ENCODE data around the gene AGO4.

Gene AGO4

DNA sequence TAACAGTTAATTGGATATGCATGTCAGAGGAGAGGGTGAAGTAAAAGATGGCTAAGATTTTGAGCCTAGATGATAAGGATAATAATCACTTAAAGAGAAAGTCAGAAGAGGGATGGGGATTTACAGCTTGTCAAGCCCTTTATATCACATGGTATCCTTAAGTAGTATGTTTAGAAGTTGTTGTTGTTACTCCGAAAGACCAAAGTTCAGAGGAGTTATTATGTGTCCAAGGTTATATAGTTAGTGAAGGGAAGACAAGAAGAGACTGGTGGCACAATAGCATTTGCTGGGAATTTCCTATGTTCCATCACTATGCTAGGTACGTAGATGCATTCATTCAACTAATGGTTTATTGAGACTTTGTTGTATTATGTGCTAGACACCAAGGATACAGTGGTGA lies 44.4 kb downstream of the AGO4 start:
- no peaks in the 10 kb centered on the region for H4K20me1 ChIP-seq (ENCODE audit: insufficient read depth, low read length)
- no peaks in the 10 kb centered on the region for H3K36me3 ChIP-seq (replicated peaks; ENCODE audit: insufficient read depth, low read length)
- no peaks in the 10 kb centered on the region for H3K4me1 ChIP-seq (ENCODE audit: low read length)
- no peaks in the 10 kb centered on the region for H3F3A ChIP-seq (ENCODE audit: insufficient read depth, low read length)
- H3K27me3 ChIP-seq (replicated peaks; ENCODE audit: insufficient read depth, low read length): no peaks in the 10 kb centered on the region
- no peaks in the 10 kb centered on the region for H3K79me2 ChIP-seq (ENCODE audit: low read length)
- TF ChIP-seq, protein P1, sequence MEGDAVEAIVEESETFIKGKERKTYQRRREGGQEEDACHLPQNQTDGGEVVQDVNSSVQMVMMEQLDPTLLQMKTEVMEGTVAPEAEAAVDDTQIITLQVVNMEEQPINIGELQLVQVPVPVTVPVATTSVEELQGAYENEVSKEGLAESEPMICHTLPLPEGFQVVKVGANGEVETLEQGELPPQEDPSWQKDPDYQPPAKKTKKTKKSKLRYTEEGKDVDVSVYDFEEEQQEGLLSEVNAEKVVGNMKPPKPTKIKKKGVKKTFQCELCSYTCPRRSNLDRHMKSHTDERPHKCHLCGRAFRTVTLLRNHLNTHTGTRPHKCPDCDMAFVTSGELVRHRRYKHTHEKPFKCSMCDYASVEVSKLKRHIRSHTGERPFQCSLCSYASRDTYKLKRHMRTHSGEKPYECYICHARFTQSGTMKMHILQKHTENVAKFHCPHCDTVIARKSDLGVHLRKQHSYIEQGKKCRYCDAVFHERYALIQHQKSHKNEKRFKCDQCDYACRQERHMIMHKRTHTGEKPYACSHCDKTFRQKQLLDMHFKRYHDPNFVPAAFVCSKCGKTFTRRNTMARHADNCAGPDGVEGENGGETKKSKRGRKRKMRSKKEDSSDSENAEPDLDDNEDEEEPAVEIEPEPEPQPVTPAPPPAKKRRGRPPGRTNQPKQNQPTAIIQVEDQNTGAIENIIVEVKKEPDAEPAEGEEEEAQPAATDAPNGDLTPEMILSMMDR (IDR thresholded peaks at IDR 0.05; ENCODE audit: low read length): no peak
- no peak for TF ChIP-seq EZH2 (optimal IDR thresholded peaks at IDR 0.05; ENCODE audit: low read depth, low read length)
- TF ChIP-seq EZH2phosphoT487 (IDR thresholded peaks at IDR 0.05; ENCODE audit: low read length): no peak
- no peak overlapping the region for H3K9ac ChIP-seq (ENCODE audit: low read length)
- H2AFZ ChIP-seq (ENCODE audit: low read length): no peak overlapping the region
- no peak overlapping the region for H3K4me3 ChIP-seq (ENCODE audit: low read length)
- no peak for DNase-seq
- no peaks in the 10 kb centered on the region for H3K9me2 ChIP-seq (replicated peaks; ENCODE audit: insufficient read depth, low read length)
- H3K4me2 ChIP-seq (ENCODE audit: low read depth, low read length): no peak overlapping the region
- H3K9me3 ChIP-seq (replicated peaks; ENCODE audit: insufficient read depth, low read length): no peaks in the 10 kb centered on the region
- no peak overlapping the region for H3K27ac ChIP-seq (ENCODE audit: low read length)

DNA sequence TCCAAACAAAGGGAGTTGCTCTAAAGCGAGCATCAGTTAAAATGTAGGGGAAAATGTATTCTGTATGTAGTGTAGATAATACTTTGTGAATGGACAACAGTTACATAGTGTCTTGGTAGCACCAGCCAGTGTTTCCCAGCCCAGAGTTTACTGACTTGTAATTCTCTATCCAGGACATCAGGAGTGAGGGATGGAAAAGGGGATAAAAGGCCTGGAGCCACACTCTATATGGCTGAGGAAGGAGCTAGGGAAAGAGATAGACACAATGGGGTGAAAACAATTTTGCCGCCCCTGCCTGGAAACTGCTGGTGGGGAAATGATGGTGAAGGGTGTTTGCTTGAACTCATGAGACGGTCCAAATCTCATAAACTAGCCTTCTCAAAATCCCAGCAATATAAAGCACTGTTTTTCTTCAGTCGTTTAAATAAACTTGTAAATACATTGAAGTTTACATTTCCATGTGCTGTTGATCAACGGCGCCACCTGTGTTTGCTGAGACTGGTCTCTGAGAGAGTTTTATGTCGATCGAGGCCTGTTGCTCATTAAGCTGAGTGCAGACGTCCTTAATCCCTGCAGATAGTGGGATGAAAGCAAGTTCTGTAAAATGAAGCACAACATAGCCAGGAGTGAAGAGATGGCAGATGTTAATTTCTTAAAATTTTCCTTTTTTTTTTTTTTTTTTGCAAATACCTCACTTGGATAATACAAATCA lies 47.3 kb downstream of the AGO4 start:
- Histone ChIP-seq H3K9ac (ENCODE audit: low read length) (no peak overlapping the region), H3F3A (ENCODE audit: insufficient read depth, low read length) (no peaks in the 10 kb centered on the region), H3K27ac (ENCODE audit: low read length) (no peak overlapping the region), H2AFZ (ENCODE audit: low read length) (no peak overlapping the region), H3K79me2 (ENCODE audit: low read length) (no peaks in the 10 kb centered on the region), H3K4me1 (ENCODE audit: low read length) (no peaks in the 10 kb centered on the region), H3K36me3 (replicated peaks; ENCODE audit: insufficient read depth, low read length) (no peaks in the 10 kb centered on the region), H4K20me1 (ENCODE audit: insufficient read depth, low read length) (no peaks in the 10 kb centered on the region), H3K27me3 (replicated peaks; ENCODE audit: insufficient read depth, low read length) (no peaks in the 10 kb centered on the region), H3K9me3 (replicated peaks; ENCODE audit: insufficient read depth, low read length) (no peaks in the 10 kb centered on the region), H3K4me2 (ENCODE audit: low read depth, low read length) (no peak overlapping the region), H3K9me2 (replicated peaks; ENCODE audit: insufficient read depth, low read length) (no peaks in the 10 kb centered on the region), H3K4me3 (ENCODE audit: low read length) (no peak overlapping the region)
- no peak for DNase-seq
- no peak for TF ChIP-seq EZH2 (optimal IDR thresholded peaks at IDR 0.05; ENCODE audit: low read depth, low read length)
- TF ChIP-seq EZH2phosphoT487 (IDR thresholded peaks at IDR 0.05; ENCODE audit: low read length): no peak
- TF ChIP-seq, protein P1 (IDR thresholded peaks at IDR 0.05; ENCODE audit: low read length): no peak

DNA sequence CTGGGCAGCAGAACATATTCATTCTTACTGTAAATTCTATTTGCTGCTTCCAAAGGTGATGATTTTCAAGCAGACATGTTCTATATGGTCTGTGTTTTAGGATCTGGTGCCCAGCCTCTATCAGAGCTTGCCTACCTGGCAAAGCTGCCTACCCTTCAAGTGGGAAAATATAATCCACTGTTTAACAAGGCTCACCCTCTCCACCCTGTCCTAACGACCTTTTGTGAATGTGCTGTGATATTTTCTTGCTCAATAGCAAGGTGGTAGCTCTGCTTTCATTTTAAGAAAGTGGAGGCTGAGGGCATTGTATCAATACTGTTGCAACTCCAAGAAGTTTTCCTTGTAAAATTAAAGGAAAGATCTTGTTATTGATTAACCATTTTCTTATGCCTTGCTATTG lies 49.1 kb downstream of the AGO4 start:
- Histone ChIP-seq H3K9ac (ENCODE audit: low read length) (no peak overlapping the region), H3K27me3 (replicated peaks; ENCODE audit: insufficient read depth, low read length) (no peaks in the 10 kb centered on the region), H3F3A (ENCODE audit: insufficient read depth, low read length) (no peaks in the 10 kb centered on the region), H4K20me1 (ENCODE audit: insufficient read depth, low read length) (no peaks in the 10 kb centered on the region), H3K9me3 (replicated peaks; ENCODE audit: insufficient read depth, low read length) (no peaks in the 10 kb centered on the region), H3K4me2 (ENCODE audit: low read depth, low read length) (no peak overlapping the region), H3K36me3 (replicated peaks; ENCODE audit: insufficient read depth, low read length) (no peaks in the 10 kb centered on the region), H3K27ac (ENCODE audit: low read length) (no peak overlapping the region), H3K9me2 (replicated peaks; ENCODE audit: insufficient read depth, low read length) (no peaks in the 10 kb centered on the region), H3K4me3 (ENCODE audit: low read length) (no peak overlapping the region), H3K79me2 (ENCODE audit: low read length) (no peaks in the 10 kb centered on the region), H3K4me1 (ENCODE audit: low read length) (no peaks in the 10 kb centered on the region), H2AFZ (ENCODE audit: low read length) (no peak overlapping the region)
- TF ChIP-seq, protein P1 (IDR thresholded peaks at IDR 0.05; ENCODE audit: low read length): no peak
- TF ChIP-seq EZH2phosphoT487 (IDR thresholded peaks at IDR 0.05; ENCODE audit: low read length) (no peak), EZH2 (optimal IDR thresholded peaks at IDR 0.05; ENCODE audit: low read depth, low read length) (no peak)
- DNase-seq: no peak
